Spinal cord (tissue), 10 donors: ENCODE results near the gene STAT3. TPM values are rescaled to one million over a fixed set of nuclear protein-coding genes. Genes with fewer than 3 reads are reported as not detected.
"Not testable (repeated sequence)": the region's sequence is repeated elsewhere in the genome, so short reads cannot be mapped to it uniquely, and the experiment has no call there.

Experiments used
- DNase-seq, 6 donors: peaks; one replicate each; pipeline versions ENCODE4 v3.0.0 to v3.0.0-alpha.2; 2013 to 2015; ENCODE audit warnings: low spot score in 6 of 6, low read depth in 4 of 6
- H3K27ac ChIP-seq: one replicate; pipeline ENCODE4 v1.5.1; 2013; ENCODE audit warnings: low read depth, low read length, control low read depth
- H3K27me3 ChIP-seq: one replicate; pipeline ENCODE4 v1.6.1; 2013; ENCODE audit warnings: low read length; ENCODE audit not compliant: control insufficient read depth, insufficient read depth
- H3K36me3 ChIP-seq: one replicate; pipeline ENCODE4 v1.6.1; 2013; ENCODE audit warnings: low read length; ENCODE audit not compliant: control insufficient read depth, insufficient read depth
- H3K4me1 ChIP-seq: one replicate; pipeline ENCODE4 v1.6.1; 2013; ENCODE audit warnings: low read length; ENCODE audit not compliant: control insufficient read depth, insufficient read depth
- H3K4me3 ChIP-seq: one replicate; pipeline ENCODE4 v1.5.1; 2013; ENCODE audit warnings: low read depth, low read length, control low read depth
- H3K9me3 ChIP-seq: one replicate; pipeline ENCODE4 v1.6.1; 2013; ENCODE audit warnings: low read length; ENCODE audit not compliant: control insufficient read depth, insufficient read depth
- WGBS: methylation state at CpG from one replicate; pipeline ENCODE4 v1.1.5; 2013; ENCODE audit warnings: missing lambda C conversion rate; ENCODE audit not compliant: insufficient coverage; 5-methylcytosine and 5-hydroxymethylcytosine counted together
- polyA plus RNA-seq, 2 donors: library from polyadenylated mRNA; unstranded; fragments of 120-200 nt; gene quantifications; one replicate each; pipeline ENCODE4 v1.2.1, GENCODE V29; 2013; ENCODE audit not compliant: insufficient read length in 2 of 2
- total RNA-seq, 2 donors: library from RNA; depleted of rRNA in 1 of 2; stranded (reverse); fragments of 120-200 nt in 1 of 2; fragments of >200 nt in 1 of 2; gene quantifications; one replicate each; pipeline versions ENCODE4 v1.2.3 to v1.2.4, GENCODE V29; 2013 to 2014
- donor health status: healthy.

STAT3 gene
- total and polyA plus RNA-seq, 4 donors: 74.1 to 97.5 (median 76.0) TPM

GRCh38 chr17:42368310-42368709 lies 19.9 kb downstream of the STAT3 start:
- not testable (repeated sequence) for H3K4me3 ChIP-seq, DNase-seq, H3K27ac ChIP-seq, H3K27me3 ChIP-seq, H3K9me3 ChIP-seq, H3K36me3 ChIP-seq, H3K4me1 ChIP-seq
- WGBS: no CpG with 5 or more reads among the region's 5 CpGs

GRCh38 chr17:42366176-42367023 lies 21.8 kb downstream of the STAT3 start:
- H3K4me3 ChIP-seq, H3K36me3 ChIP-seq, H3K4me1 ChIP-seq, H3K9me3 ChIP-seq, H3K27me3 ChIP-seq, H3K27ac ChIP-seq, DNase-seq: not testable (repeated sequence)
- 87% methylated on average over 11 of the region's 13 CpGs for WGBS

DNA sequence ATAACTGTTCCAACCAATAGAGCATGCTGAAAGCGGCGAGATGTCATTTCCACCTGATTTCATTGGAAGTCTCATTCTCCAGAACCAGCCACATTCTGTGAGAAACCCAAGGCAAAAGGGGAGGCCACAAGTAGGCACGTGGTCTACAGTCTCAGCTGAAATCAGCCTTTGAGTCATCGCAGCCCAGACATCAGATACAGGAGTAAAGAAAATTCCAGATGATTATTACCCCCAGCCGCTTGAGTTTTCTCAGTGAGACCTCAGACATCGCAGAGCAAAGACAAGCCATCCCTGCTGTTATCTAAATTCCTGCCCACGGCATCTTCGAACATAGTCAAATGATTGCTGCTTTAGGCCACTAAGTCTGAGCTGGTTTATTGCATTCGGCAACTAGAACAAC lies 23.1 kb downstream of the STAT3 start:
- H3K9me3 ChIP-seq: no peaks in the 10 kb centered on the region
- WGBS: 90% methylated on average over 4 of the region's 9 CpGs
- H3K36me3 ChIP-seq: no peaks in the 10 kb centered on the region
- H3K4me3 ChIP-seq: no peak overlapping the region
- H3K27me3 ChIP-seq: no peaks in the 10 kb centered on the region
- DNase-seq: no peak
- H3K27ac ChIP-seq: no peak overlapping the region
- peaks cover 7% of the 10 kb centered on the region for H3K4me1 ChIP-seq

DNA sequence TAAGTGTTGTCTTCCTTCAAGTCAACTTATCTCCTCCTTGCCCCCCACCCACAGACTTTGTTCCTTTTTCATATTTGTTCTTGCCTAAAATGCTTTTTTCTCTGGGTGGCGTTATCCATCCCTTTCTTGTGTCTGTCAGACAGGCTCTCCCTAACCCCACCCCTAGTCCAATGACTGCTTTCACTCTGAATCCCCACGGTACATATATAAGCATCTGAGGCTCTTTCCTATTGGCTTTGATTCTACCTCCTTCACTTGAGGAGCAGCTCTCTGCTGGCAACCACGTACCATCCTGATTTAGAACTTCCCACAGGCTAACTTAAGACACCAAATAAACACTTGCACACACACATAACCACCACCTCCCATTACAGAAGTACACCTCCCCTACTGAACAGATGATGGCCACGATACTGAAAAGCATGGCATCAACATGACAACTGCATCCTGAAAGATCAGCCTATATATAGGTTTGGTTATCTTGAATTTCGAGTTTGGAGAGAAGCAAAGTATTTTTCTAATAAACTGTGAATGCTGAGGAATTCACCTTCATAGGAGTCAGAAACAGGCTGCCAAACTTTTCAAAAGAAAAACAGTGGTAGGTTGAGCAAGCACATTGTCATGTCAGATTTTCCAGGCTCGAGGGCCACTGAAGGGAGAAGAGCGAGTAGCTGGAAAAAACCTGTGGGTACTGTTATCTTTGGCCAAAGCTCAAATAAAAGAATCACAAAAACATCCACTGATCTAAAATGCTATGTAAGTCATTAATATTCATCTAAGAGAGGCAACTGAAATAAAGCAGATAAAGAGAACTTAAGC lies 24.3 kb downstream of the STAT3 start:
- Histone ChIP-seq H3K36me3 (no peaks in the 10 kb centered on the region), H3K9me3 (no peaks in the 10 kb centered on the region), H3K27ac (no peak overlapping the region), H3K27me3 (no peaks in the 10 kb centered on the region), H3K4me1 (peaks cover 7% of the 10 kb centered on the region), H3K4me3 (no peak overlapping the region)
- 77% methylated on average over 3 of the region's 7 CpGs for WGBS
- DNase-seq: no peak

GRCh38 chr17:42363231-42363630 lies 25.0 kb downstream of the STAT3 start:
- Histone ChIP-seq H3K36me3 (no peaks in the 10 kb centered on the region), H3K9me3 (no peaks in the 10 kb centered on the region), H3K27ac (no peak overlapping the region), H3K4me3 (no peak overlapping the region), H3K4me1 (peaks cover 7% of the 10 kb centered on the region), H3K27me3 (no peaks in the 10 kb centered on the region)
- DNase-seq: no peak
- 100% methylated on average over 1 of the region's 1 CpG for WGBS

- WGBS: 44% methylated on average over 5 of the region's 7 CpGs
- no peaks in the 10 kb centered on the region for H3K9me3 ChIP-seq
- H3K36me3 ChIP-seq: no peaks in the 10 kb centered on the region
- DNase-seq: peak in 1 of 6 donors; percentile 31
- H3K4me1 ChIP-seq: peaks cover 7% of the 10 kb centered on the region
- H3K27me3 ChIP-seq: no peaks in the 10 kb centered on the region
- H3K27ac ChIP-seq: no peak overlapping the region
- H3K4me3 ChIP-seq: no peak overlapping the region
Observed at GRCh38 chr17:42362245-42362961, 25.8 kb downstream of the STAT3 start.

- Histone ChIP-seq H3K9me3 (no peaks in the 10 kb centered on the region), H3K27ac (no peak overlapping the region), H3K4me3 (no peak overlapping the region), H3K36me3 (no peaks in the 10 kb centered on the region), H3K27me3 (no peaks in the 10 kb centered on the region), H3K4me1 (peaks cover 7% of the 10 kb centered on the region)
- peak in 1 of 6 donors; percentile 17 for DNase-seq
- 20% methylated on average over 2 of the region's 2 CpGs for WGBS
Observed at GRCh38 chr17:42361781-42362186, 26.5 kb downstream of the STAT3 start.

GRCh38 chr17:42360388-42360787 lies 27.9 kb downstream of the STAT3 start:
- not testable (repeated sequence) for H3K9me3 ChIP-seq, H3K4me1 ChIP-seq, DNase-seq, H3K27me3 ChIP-seq, H3K4me3 ChIP-seq, H3K36me3 ChIP-seq, H3K27ac ChIP-seq
- WGBS: no CpG with 5 or more reads among the region's 2 CpGs

GRCh38 chr17:42359133-42359532 lies 29.1 kb downstream of the STAT3 start:
- Histone ChIP-seq H3K9me3 (no peaks in the 10 kb centered on the region), H3K4me3 (no peak overlapping the region), H3K27ac (no peak overlapping the region), H3K27me3 (no peaks in the 10 kb centered on the region), H3K4me1 (peaks cover 7% of the 10 kb centered on the region), H3K36me3 (no peaks in the 10 kb centered on the region)
- no peak for DNase-seq
- no CpG with 5 or more reads among the region's 7 CpGs for WGBS
